Common myeloid progenitor, CD34-positive (primary cell): ENCODE measurements around the gene AIPL1.

Source experiments
- CTCF ChIA-PET: fragments of 350-600 bp; sonication (Branson Sonifier 250); formaldehyde crosslinking; loops from one replicate; lab custom pipeline; 2021; ENCODE audit warnings: antibody characterized with exemption; lab: Charles Lee
- POLR2A ChIA-PET: fragments of 350-600 bp; sonication (Branson Sonifier 250); formaldehyde crosslinking; loops from one replicate; lab custom pipeline; 2021; ENCODE audit warnings: antibody characterized with exemption; lab: Charles Lee
- DNase-seq, 3 donors: peaks; one replicate each; pipeline versions ENCODE4 v3.0.0 to v3.0.0-alpha.2; 2013
- H3K27ac ChIP-seq, 2 experiments: 1 replicate in 1 of 2; 2 replicates in 1 of 2; pipeline ENCODE4 v1.7.0; 2013; ENCODE audit warnings: inconsistent platforms in 2 of 2, low read length in 2 of 2, mild to moderate bottlenecking in 2 of 2, low read depth in 1 of 2, moderate library complexity in 1 of 2; ENCODE audit not compliant: severe bottlenecking in 2 of 2, insufficient read depth in 1 of 2, poor library complexity in 1 of 2
- H3K27me3 ChIP-seq, 5 experiments: replicated peaks in 2 of 5; 1 replicate in 3 of 5; 2 replicates in 2 of 5; pipeline versions ENCODE4 v1.6.1 to v1.7.0; 2013; ENCODE audit warnings: low read length in 4 of 5, mild to moderate bottlenecking in 2 of 5, moderate library complexity in 2 of 5, inconsistent platforms in 1 of 5; ENCODE audit not compliant: insufficient read depth in 5 of 5, control insufficient read depth in 4 of 5
- H3K36me3 ChIP-seq, 4 experiments: 1 replicate in 2 of 4; 2 replicates in 2 of 4; pipeline versions ENCODE4 v1.6.1 to v1.7.0; 2013; ENCODE audit warnings: low read length in 3 of 4, control low read depth in 1 of 4, mild to moderate bottlenecking in 1 of 4; ENCODE audit not compliant: control insufficient read depth in 4 of 4, insufficient read depth in 4 of 4
- H3K4me1 ChIP-seq, 4 experiments: 1 replicate in 3 of 4; 2 replicates in 1 of 4; pipeline versions ENCODE4 v1.6.1 to v1.7.1; 2013; ENCODE audit warnings: low read length in 3 of 4, mild to moderate bottlenecking in 3 of 4, control low read depth in 1 of 4, inconsistent platforms in 1 of 4, moderate library complexity in 1 of 4; ENCODE audit not compliant: control insufficient read depth in 4 of 4, insufficient read depth in 4 of 4; ENCODE audit errors: control extremely low read depth in 1 of 4
- H3K4me3 ChIP-seq, 7 experiments: 1 replicate in 4 of 7; 2 replicates in 3 of 7; pipeline versions ENCODE4 v1.5.1 to v1.7.0; 2013; ENCODE audit warnings: mild to moderate bottlenecking in 7 of 7, low read length in 6 of 7, moderate library complexity in 6 of 7, inconsistent platforms in 2 of 7, low read depth in 2 of 7, control low read depth in 1 of 7; ENCODE audit not compliant: insufficient read depth in 4 of 7, control insufficient read depth in 1 of 7; ENCODE audit errors: extremely low read depth in 1 of 7
- H3K9me3 ChIP-seq, 5 experiments: 1 replicate in 4 of 5; 2 replicates in 1 of 5; pipeline versions ENCODE4 v1.6.1 to v1.7.1; 2013; ENCODE audit warnings: low read length in 4 of 5, mild to moderate bottlenecking in 2 of 5, inconsistent platforms in 1 of 5, low read depth in 1 of 5, moderate library complexity in 1 of 5; ENCODE audit not compliant: control insufficient read depth in 4 of 5, insufficient read depth in 2 of 5; ENCODE audit errors: control extremely low read depth in 1 of 5
- WGBS: methylation state at CpG from one replicate; pipeline ENCODE4 v1.1.5; 2013; ENCODE audit not compliant: insufficient coverage; 5-methylcytosine and 5-hydroxymethylcytosine counted together

AIPL1 gene

DNA sequence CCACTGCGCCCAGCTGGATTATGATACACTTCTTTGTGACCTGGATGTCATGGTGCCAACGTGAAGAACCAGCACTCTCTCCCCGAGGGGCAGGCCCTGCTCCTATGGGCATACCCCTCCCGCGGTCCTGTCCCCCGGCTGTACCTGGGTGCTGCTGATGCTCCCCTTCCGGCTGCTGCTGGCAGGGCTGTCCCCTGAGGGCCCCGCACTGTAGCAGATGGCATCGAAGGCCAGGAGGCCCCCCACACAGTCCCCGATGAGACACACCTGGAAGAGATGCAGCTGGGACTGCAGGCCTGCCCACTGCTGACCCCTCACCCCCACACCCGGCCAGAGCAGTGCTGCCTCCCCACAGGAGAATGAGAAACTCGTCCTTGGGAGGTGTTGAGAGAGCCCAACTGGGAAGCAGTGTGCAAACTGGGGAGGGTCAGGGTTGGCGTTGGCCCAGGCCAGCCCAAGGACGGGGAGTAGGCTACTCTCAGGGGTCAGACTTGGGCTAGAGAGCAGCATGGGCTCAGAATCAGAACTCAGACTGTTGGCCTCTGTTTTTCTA lies 43.0 kb upstream of the AIPL1 start:
- DNase-seq, result no peak
- CTCF ChIA-PET, result no interaction called here
- peaks cover 0 to 8% (median 3%) of the 10 kb centered on the region in 5 experiments for H3K27me3 ChIP-seq
- no peak overlapping the region for H3K27ac ChIP-seq
- H3K9me3 ChIP-seq, result no peaks in the 10 kb centered on the region
- H3K4me3 ChIP-seq, result no peak overlapping the region
- no peaks in the 10 kb centered on the region for H3K4me1 ChIP-seq
- POLR2A ChIA-PET, result no interaction called here
- WGBS, result 95% methylated on average over 11 of the region's 14 CpGs
- H3K36me3 ChIP-seq, result no peaks in the 10 kb centered on the region

DNA sequence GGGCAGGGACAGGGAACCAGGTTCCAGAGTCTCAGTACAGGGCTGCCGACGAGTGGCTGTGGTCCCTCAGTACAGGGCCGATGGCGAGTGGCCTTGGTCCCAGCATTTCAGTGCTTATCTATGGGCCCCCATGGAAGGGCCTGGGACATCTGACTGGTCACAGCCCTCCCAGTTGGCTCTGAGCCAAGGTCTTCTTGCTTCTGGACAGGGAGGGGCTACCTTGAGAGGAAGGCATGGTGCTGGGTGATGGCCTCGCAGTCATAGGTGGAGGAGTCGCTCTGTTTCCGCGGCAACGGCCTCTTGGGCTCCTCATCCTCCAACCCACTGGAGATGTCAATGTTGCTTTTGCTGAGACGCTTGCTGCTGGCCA lies 41.9 kb upstream of the AIPL1 start:
- Histone ChIP-seq H3K9me3 (no peaks in the 10 kb centered on the region), H3K27me3 (peaks cover 0 to 8% (median 3%) of the 10 kb centered on the region in 5 experiments), H3K4me3 (no peak overlapping the region), H3K27ac (no peak overlapping the region), H3K4me1 (no peaks in the 10 kb centered on the region), H3K36me3 (no peaks in the 10 kb centered on the region)
- DNase-seq, result no peak
- ChIA-PET POLR2A (no interaction called here), CTCF (interaction anchor here (1.9 kb wide), 1 partner anchor 171 kb away, joined by 11 read pairs; no protein-coding TSS in a partner anchor)
- WGBS, result 98% methylated on average over 10 of the region's 10 CpGs

DNA sequence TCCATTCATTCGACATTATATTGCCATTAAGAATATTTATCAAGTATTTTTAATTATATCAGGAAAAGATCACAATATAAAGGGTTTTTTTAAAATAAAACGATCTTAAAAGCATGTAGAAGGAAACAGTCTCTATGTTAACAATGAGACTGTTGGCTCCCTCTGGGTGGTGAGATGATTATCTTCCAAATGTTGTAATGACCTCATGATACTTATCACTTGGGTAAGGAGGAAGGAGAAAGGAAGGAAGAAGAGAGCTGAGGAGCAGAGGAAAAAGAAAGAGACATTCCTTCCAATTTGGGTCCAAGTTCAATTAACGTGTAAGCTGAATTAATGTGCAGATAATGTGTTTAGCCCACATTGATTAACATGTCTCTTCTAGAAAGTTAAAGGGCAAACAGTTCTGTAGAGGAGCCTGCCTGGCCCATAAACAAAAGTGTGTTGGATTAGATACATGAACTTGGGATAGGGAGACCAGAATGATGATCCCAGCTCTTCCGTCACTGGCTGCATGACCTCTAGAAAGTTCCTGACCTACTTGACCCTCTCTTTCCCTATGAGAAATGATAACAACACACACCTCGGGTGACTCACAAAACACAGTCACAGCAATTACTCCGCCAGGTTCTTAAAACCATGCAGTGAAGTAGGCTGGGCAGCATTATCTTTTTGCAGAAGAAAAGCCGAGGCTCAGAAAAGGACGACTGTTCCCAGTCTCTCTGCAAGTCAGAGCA lies 41.3 kb upstream of the AIPL1 start:
- H3K9me3 ChIP-seq, result no peaks in the 10 kb centered on the region
- no peaks in the 10 kb centered on the region for H3K36me3 ChIP-seq
- H3K4me1 ChIP-seq, result no peaks in the 10 kb centered on the region
- ChIA-PET POLR2A (interaction anchor here (0.6 kb wide), 1 partner anchor 174 kb away, joined by 3 read pairs; no protein-coding TSS in a partner anchor), CTCF (interaction anchor here (1.9 kb wide), 1 partner anchor 172 kb away, joined by 11 read pairs; no protein-coding TSS in a partner anchor)
- no peak overlapping the region for H3K4me3 ChIP-seq
- peaks cover 0 to 8% (median 3%) of the 10 kb centered on the region in 5 experiments for H3K27me3 ChIP-seq
- no peak overlapping the region for H3K27ac ChIP-seq
- DNase-seq, result no peak
- WGBS, result 95% methylated on average over 5 of the region's 8 CpGs

DNA sequence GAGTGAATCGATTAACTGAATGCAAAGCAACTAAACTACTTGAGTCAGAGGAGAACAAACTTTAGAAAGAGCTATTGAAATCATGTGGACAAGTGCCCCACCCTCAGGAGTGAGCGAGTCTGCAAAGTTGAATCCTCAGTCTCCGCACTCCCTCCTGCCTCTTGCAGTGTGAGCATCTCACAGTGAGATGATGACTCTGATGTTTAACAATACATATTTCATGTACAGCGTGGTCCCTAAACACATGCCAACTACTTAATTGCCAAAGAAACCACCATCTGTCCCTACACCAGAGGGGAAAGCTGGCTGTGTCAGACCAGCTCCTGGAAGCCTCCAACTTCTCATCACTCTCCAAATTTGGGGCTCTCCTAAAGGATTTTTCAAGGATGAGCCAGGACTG lies 40.5 kb upstream of the AIPL1 start:
- Histone ChIP-seq H3K4me3 (no peak overlapping the region), H3K27me3 (peaks cover 0 to 8% (median 2%) of the 10 kb centered on the region in 5 experiments), H3K9me3 (no peaks in the 10 kb centered on the region), H3K36me3 (no peaks in the 10 kb centered on the region), H3K4me1 (no peaks in the 10 kb centered on the region), H3K27ac (no peak overlapping the region)
- ChIA-PET CTCF (interaction anchor here (1.0 to 1.9 kb wide), 2 partner anchors 14 to 173 kb away, joined by 5 to 11 read pairs; no protein-coding TSS in a partner anchor), POLR2A (interaction anchor here (0.6 kb wide), 1 partner anchor 175 kb away, joined by 3 read pairs; no protein-coding TSS in a partner anchor)
- no peak for DNase-seq
- 96% methylated on average over 4 of the region's 4 CpGs for WGBS

DNA sequence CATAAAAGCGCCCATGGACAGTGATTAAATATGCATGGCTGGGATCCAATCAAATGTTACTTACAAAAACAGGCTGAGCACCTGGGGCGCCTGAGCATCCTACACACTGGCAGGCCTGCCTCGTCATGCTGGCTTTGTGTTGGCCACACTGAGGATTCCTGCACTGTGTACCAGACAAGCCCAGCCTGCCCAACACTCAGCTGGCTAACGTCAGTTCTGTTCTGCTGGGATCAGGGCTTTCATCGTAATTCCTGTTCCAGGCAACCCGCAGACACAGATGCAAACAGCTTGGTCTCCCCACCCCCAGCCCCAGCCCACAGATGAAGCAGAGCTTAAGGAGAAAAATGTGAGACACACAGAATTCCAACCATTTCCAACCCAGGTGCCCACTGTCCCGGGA lies 40.0 kb upstream of the AIPL1 start:
- Histone ChIP-seq H3K4me1 (no peaks in the 10 kb centered on the region), H3K27me3 (peaks cover 0 to 8% (median 0%) of the 10 kb centered on the region in 5 experiments), H3K27ac (no peak overlapping the region), H3K36me3 (no peaks in the 10 kb centered on the region), H3K9me3 (no peaks in the 10 kb centered on the region), H3K4me3 (no peak overlapping the region)
- POLR2A ChIA-PET, result no interaction called here
- 92% methylated on average over 6 of the region's 7 CpGs for WGBS
- CTCF ChIA-PET, result interaction anchor here (1.0 to 1.9 kb wide), 2 partner anchors 14 to 173 kb away, joined by 5 to 11 read pairs; no protein-coding TSS in a partner anchor
- no peak for DNase-seq

DNA sequence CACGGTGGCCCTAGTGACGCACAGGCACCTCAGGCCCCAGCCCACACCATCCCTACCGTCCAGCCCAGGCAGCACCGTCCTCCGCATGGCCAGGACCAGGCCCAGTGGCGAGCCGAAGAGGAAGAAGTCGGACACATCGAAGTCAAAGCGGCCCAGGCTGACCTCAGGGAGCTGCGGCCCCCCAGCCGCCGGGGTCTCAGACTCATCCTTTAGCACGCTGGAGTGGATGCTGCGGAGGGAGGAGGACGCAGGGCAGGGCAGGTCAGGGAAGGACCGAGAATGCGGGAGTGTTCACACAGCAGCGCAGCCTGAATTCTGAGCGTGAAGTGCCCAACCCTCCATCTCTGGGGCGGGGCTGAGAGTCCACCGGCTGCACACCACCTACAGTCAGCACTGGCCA lies 39.5 kb upstream of the AIPL1 start:
- ChIA-PET CTCF (interaction anchor here (1.1 to 1.2 kb wide), 2 partner anchors 19 to 100 kb away, joined by 3 read pairs; no protein-coding TSS in a partner anchor), POLR2A (interaction anchor here (0.6 kb wide), 1 partner anchor 668 kb away, joined by 3 read pairs; no protein-coding TSS in a partner anchor)
- WGBS, result 96% methylated on average over 20 of the region's 22 CpGs
- Histone ChIP-seq H3K4me1 (no peaks in the 10 kb centered on the region), H3K9me3 (no peaks in the 10 kb centered on the region), H3K36me3 (no peaks in the 10 kb centered on the region), H3K4me3 (no peak overlapping the region), H3K27me3 (peaks cover 0 to 8% (median 0%) of the 10 kb centered on the region in 5 experiments), H3K27ac (no peak overlapping the region)
- no peak for DNase-seq
